Bronchial epithelial cell (primary cell): Measurements from ENCODE around the gene TBC1D12. TPM values are rescaled to one million over a fixed set of nuclear protein-coding genes. Genes with fewer than 3 reads are reported as not detected.

Experiments used
- DNase-seq: peaks from one replicate; pipeline ENCODE4 v3.0.0-alpha.2; 2010; ENCODE audit warnings: low read depth
- FAIRE-seq: peaks from 2 replicates; lab custom pipeline; 2011; peaks lifted over from hg19 to GRCh38; lab: Jason Lieb, UNC
- H3K27me3 ChIP-seq: 2 replicates; pipeline ENCODE4 v1.5.1; 2011; ENCODE audit warnings: low read length; ENCODE audit not compliant: control insufficient read depth, insufficient read depth
- H3K36me3 ChIP-seq: 2 replicates; pipeline ENCODE4 v1.5.1; 2011; ENCODE audit warnings: low read length; ENCODE audit not compliant: control insufficient read depth, insufficient read depth
- H3K4me3 ChIP-seq: 2 replicates; pipeline ENCODE4 v1.5.1; 2011; ENCODE audit warnings: mild to moderate bottlenecking, low read depth, low read length, control low read depth
- total RNA-seq: library from RNA; depleted of rRNA; stranded (reverse); fragments of >200 nt; gene quantifications from 2 replicates; pipeline ENCODE4 v1.2.1, GENCODE V29; 2014
- TF ChIP-seq, protein P1 (sequence below): IDR thresholded peaks from 2 replicates; pipeline ENCODE4 v1.5.1; 2011; ENCODE audit warnings: mild to moderate bottlenecking, moderate library complexity, low read length, control low read depth, inconsistent platforms; ENCODE audit not compliant: insufficient read depth, severe bottlenecking

TBC1D12 gene
- total RNA-seq, 1 donor from 2014 or later, result 10.8 TPM

DNA sequence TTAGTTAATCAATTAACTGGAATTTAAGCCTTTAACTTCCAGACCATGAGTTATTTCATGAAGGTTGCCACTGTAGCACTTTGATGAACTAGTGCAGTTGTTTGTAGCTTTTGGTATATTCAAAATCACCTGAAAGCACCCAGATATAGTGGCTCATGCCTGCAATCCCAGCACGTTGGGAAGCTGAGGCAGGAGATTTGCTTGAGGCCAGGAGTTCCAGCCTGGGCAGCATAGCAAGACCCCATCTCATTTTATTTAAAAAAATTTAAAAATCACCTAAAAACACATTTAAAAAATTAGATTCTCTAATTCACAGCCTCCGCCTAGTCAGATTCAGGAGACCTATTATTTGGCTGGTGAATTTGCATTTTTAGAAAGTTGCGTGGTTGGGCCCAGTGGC is 9.0 kb downstream of the TBC1D12 start:
- TF ChIP-seq, protein P1, sequence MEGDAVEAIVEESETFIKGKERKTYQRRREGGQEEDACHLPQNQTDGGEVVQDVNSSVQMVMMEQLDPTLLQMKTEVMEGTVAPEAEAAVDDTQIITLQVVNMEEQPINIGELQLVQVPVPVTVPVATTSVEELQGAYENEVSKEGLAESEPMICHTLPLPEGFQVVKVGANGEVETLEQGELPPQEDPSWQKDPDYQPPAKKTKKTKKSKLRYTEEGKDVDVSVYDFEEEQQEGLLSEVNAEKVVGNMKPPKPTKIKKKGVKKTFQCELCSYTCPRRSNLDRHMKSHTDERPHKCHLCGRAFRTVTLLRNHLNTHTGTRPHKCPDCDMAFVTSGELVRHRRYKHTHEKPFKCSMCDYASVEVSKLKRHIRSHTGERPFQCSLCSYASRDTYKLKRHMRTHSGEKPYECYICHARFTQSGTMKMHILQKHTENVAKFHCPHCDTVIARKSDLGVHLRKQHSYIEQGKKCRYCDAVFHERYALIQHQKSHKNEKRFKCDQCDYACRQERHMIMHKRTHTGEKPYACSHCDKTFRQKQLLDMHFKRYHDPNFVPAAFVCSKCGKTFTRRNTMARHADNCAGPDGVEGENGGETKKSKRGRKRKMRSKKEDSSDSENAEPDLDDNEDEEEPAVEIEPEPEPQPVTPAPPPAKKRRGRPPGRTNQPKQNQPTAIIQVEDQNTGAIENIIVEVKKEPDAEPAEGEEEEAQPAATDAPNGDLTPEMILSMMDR, result no peak
- DNase-seq (no peak), FAIRE-seq (no peak)
- Histone ChIP-seq H3K36me3 (no peaks in the 10 kb centered on the region), H3K4me3 (no peak overlapping the region), H3K27me3 (no peaks in the 10 kb centered on the region)

DNA sequence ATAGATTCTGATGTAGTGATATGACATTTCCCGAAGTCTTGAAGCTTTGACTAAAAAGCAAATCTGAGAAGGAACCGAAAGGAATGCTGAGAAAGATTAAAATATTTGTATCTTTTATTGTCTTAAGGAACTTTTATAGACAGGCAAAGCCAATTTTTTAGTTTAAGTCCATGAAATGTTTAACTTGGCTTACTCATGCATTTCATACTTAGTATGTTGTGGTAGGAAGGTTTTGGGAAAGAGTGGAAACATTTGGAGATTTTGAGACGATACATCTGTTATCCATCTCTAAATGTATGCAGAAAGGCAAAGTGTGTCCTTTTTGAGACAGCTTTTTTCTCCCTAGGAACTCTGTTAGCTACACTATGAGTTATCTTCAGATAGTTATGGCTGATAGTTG is 10.1 kb downstream of the TBC1D12 start:
- Histone ChIP-seq H3K27me3 (no peaks in the 10 kb centered on the region), H3K36me3 (no peaks in the 10 kb centered on the region), H3K4me3 (no peak overlapping the region)
- FAIRE-seq, result no peak
- TF ChIP-seq, protein P1, result no peak
- no peak for DNase-seq

DNA sequence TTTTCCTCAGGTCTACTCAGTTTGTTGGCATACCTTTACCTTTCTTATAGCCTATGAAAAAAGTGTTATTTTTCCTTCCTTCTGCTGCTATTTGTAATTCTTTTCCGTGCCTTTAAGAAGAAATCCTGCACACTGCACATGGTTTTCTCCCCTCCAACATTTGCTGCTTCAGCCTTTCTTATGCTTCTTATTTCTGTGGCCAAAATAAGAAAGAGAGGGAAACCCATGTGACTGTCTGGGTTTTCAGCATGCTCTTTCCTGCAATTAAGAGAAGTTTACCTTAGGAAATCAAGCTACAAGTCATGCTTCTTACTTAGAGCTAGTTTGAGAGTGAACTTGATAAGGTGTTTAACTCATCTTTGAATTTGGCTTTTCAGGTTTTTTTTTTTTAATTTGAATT is 11.0 kb downstream of the TBC1D12 start:
- Histone ChIP-seq H3K36me3 (no peaks in the 10 kb centered on the region), H3K4me3 (no peak overlapping the region), H3K27me3 (no peaks in the 10 kb centered on the region)
- no peak for FAIRE-seq
- TF ChIP-seq, protein P1, result no peak
- DNase-seq, result no peak

DNA sequence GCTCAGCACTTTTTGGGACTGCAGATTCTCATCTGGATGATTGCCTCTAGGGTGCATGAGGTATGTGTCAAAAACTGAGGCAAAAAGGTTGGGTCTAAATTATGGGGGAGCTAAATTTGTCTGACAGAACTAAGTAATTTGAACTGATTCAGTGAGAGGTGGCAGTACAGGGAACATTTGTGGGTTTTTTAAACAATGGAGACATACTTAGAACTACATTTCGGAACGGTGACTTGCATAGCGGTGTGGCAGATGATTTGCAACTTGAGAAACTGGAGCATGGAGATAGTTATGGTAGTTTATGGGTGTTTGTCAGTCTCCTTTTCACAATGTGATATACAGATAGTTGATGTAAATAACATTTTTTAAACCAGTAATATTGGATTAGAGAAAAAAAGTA is 14.6 kb downstream of the TBC1D12 start:
- FAIRE-seq (no peak), DNase-seq (no peak)
- H3K4me3 ChIP-seq, result no peak overlapping the region
- TF ChIP-seq, protein P1, result no peak
- H3K36me3 ChIP-seq, result no peaks in the 10 kb centered on the region
- H3K27me3 ChIP-seq, result no peaks in the 10 kb centered on the region

DNA sequence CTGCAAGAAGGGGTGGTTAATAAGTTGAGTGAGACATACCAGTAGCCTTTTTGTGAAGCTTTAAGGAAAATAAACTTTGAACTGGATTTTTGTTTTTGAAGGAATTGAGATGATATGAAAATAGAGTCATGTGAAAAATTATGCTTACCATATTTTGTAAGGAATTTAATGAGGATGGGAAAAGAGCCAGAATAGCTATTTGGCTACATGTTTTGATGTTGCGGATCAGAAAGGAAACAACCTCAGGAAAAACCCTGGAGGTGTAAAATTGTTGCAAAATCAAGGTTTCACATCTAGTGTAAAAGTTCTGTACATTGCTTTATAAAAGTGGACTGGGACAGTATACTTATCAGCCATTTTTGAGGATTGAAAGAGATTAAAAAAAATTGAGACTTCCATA is 15.0 kb downstream of the TBC1D12 start:
- TF ChIP-seq, protein P1, result no peak
- FAIRE-seq, result no peak
- no peak for DNase-seq
- Histone ChIP-seq H3K4me3 (no peak overlapping the region), H3K27me3 (no peaks in the 10 kb centered on the region), H3K36me3 (no peaks in the 10 kb centered on the region)

DNA sequence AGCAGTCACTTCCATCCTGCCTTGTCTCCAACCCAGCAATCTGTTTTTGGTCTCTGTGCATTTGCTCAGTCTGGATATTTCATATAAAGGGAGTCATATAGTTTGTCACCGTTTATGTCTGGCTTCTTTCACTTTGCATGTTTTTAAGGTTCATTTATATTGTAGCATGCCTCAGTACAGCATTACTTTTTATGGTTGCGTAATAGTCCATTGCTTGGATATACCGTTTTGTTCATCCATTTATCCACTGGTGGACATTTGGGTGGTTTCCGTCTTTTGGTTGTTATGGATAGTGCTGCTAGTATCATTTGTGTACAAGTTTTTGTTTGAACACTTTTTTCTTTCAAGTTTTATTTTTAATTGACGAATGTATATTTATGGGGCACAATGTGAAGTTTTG is 18.2 kb downstream of the TBC1D12 start:
- H3K36me3 ChIP-seq, result no peaks in the 10 kb centered on the region
- FAIRE-seq (no peak), DNase-seq (no peak)
- TF ChIP-seq, protein P1, result no peak
- no peaks in the 10 kb centered on the region for H3K27me3 ChIP-seq
- no peak overlapping the region for H3K4me3 ChIP-seq
